ENCODE measurements around the gene SLC25A21.
A peak's percentile ranks its signal among the peaks of the same experiment; 100 is the strongest.

Gene SLC25A21

DNA sequence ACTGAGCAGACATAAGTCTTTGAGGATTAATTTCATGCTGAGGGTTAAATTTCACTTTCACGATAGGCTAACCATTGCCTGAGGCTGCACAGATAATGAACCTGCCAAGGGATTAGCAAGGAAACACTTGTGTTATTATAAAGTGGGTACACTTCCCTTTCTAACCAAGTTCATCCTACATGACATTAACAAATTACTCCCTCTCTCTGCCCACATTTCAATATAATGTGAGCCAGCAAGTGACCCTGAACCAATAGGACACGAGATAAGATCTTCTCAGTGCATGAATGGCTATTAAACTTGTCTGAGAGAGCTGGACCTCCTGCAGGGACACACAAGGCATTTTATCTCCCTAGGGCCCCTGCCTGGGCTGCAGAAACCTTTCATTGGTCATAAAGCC lies 337.3 kb downstream of the SLC25A21 start (continued):
- peak; percentile 100 for TF ChIP-seq PRDM6 (tag by site-specific recombination; IDR thresholded peaks at IDR 0.05)
- TF ChIP-seq ZNF133 (tag by site-specific recombination; IDR thresholded peaks at IDR 0.05): no peak
- TF ChIP-seq ZSCAN16 (tag by site-specific recombination; IDR thresholded peaks at IDR 0.05): peak; percentile 85
- peak; percentile 99 for TF ChIP-seq TCF7L2 (IDR thresholded peaks at IDR 0.05; ENCODE audit: borderline replicate concordance, low read depth, low read length)
- no peak; the same call in 1 of the 2 replicates for TF ChIP-seq ZNF501 (tag by site-specific recombination; IDR thresholded peaks at IDR 0.05)
- peak; percentile 59; the same call in 1 of the 2 replicates for TF ChIP-seq SP3 (tag by site-specific recombination; IDR thresholded peaks at IDR 0.05)
- TF ChIP-seq ZNF610 (tag by site-specific recombination; IDR thresholded peaks at IDR 0.05; ENCODE audit: borderline replicate concordance): peak; percentile 89
- TF ChIP-seq, protein P1, sequence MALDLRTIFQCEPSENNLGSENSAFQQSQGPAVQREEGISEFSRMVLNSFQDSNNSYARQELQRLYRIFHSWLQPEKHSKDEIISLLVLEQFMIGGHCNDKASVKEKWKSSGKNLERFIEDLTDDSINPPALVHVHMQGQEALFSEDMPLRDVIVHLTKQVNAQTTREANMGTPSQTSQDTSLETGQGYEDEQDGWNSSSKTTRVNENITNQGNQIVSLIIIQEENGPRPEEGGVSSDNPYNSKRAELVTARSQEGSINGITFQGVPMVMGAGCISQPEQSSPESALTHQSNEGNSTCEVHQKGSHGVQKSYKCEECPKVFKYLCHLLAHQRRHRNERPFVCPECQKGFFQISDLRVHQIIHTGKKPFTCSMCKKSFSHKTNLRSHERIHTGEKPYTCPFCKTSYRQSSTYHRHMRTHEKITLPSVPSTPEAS (tag by site-specific recombination; IDR thresholded peaks at IDR 0.05): peak; percentile 78
- TF ChIP-seq YY1 (tag by site-specific recombination; IDR thresholded peaks at IDR 0.05): peak; percentile 72; the same call in 1 of the 2 replicates
- peak; percentile 100 for TF ChIP-seq IKZF3 (tag by site-specific recombination; IDR thresholded peaks at IDR 0.05)
- TF ChIP-seq ZNF843 (tag by site-specific recombination; IDR thresholded peaks at IDR 0.05): peak; percentile 100
- TF ChIP-seq ZNF341 (tag by site-specific recombination; IDR thresholded peaks at IDR 0.05; ENCODE audit: low read depth): peak; percentile 58
- TF ChIP-seq ZNF350 (tag by site-specific recombination; IDR thresholded peaks at IDR 0.05): peak; percentile 46; the same call in 1 of the 2 replicates
- TF ChIP-seq, protein P2, sequence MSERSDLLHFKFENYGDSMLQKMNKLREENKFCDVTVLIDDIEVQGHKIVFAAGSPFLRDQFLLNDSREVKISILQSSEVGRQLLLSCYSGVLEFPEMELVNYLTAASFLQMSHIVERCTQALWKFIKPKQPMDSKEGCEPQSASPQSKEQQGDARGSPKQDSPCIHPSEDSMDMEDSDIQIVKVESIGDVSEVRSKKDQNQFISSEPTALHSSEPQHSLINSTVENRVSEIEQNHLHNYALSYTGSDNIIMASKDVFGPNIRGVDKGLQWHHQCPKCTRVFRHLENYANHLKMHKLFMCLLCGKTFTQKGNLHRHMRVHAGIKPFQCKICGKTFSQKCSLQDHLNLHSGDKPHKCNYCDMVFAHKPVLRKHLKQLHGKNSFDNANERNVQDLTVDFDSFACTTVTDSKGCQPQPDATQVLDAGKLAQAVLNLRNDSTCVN (tag by site-specific recombination; optimal IDR thresholded peaks at IDR 0.05): peak; percentile 21
- TF ChIP-seq ZNF24 (tag by site-specific recombination; IDR thresholded peaks at IDR 0.05): peak; percentile 99
- TF ChIP-seq, protein P3, sequence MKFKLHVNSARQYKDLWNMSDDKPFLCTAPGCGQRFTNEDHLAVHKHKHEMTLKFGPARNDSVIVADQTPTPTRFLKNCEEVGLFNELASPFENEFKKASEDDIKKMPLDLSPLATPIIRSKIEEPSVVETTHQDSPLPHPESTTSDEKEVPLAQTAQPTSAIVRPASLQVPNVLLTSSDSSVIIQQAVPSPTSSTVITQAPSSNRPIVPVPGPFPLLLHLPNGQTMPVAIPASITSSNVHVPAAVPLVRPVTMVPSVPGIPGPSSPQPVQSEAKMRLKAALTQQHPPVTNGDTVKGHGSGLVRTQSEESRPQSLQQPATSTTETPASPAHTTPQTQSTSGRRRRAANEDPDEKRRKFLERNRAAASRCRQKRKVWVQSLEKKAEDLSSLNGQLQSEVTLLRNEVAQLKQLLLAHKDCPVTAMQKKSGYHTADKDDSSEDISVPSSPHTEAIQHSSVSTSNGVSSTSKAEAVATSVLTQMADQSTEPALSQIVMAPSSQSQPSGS (tag by site-specific recombination; IDR thresholded peaks at IDR 0.05; ENCODE audit: low read depth): peak; percentile 75
- no peak for TF ChIP-seq ZNF521 (tag by site-specific recombination; IDR thresholded peaks at IDR 0.05)
- peak; percentile 96 for TF ChIP-seq ZNF488 (tag by site-specific recombination; IDR thresholded peaks at IDR 0.05)
- TF ChIP-seq SETDB1 (IDR thresholded peaks at IDR 0.05; ENCODE audit: insufficient read length, low read length): no peak
- TF ChIP-seq ZNF624 (tag by site-specific recombination; IDR thresholded peaks at IDR 0.05): 0 out of 2 replicates have a peak, but pooled peaks have one; percentile 69
- peak; percentile 51 for TF ChIP-seq ZNF623 (tag by site-specific recombination; IDR thresholded peaks at IDR 0.05)
- TF ChIP-seq, protein P4, sequence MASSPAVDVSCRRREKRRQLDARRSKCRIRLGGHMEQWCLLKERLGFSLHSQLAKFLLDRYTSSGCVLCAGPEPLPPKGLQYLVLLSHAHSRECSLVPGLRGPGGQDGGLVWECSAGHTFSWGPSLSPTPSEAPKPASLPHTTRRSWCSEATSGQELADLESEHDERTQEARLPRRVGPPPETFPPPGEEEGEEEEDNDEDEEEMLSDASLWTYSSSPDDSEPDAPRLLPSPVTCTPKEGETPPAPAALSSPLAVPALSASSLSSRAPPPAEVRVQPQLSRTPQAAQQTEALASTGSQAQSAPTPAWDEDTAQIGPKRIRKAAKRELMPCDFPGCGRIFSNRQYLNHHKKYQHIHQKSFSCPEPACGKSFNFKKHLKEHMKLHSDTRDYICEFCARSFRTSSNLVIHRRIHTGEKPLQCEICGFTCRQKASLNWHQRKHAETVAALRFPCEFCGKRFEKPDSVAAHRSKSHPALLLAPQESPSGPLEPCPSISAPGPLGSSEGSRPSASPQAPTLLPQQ (tag by site-specific recombination; IDR thresholded peaks at IDR 0.05): peak; percentile 87
- TF ChIP-seq SP7 (tag by site-specific recombination; IDR thresholded peaks at IDR 0.05): peak; percentile 100
- TF ChIP-seq ZNF426 (tag by site-specific recombination; IDR thresholded peaks at IDR 0.05): peak; percentile 12; the same call in 1 of the 2 replicates
- TF ChIP-seq ZNF433 (tag by site-specific recombination; IDR thresholded peaks at IDR 0.05; ENCODE audit: low read depth): 0 out of 2 replicates have a peak, but pooled peaks have one; percentile 4
- TF ChIP-seq, protein P5, sequence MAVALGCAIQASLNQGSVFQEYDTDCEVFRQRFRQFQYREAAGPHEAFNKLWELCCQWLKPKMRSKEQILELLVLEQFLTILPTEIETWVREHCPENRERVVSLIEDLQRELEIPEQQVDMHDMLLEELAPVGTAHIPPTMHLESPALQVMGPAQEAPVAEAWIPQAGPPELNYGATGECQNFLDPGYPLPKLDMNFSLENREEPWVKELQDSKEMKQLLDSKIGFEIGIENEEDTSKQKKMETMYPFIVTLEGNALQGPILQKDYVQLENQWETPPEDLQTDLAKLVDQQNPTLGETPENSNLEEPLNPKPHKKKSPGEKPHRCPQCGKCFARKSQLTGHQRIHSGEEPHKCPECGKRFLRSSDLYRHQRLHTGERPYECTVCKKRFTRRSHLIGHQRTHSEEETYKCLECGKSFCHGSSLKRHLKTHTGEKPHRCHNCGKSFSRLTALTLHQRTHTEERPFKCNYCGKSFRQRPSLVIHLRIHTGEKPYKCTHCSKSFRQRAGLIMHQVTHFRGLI (tag by site-specific recombination; IDR thresholded peaks at IDR 0.05): peak; percentile 79
- TF ChIP-seq ZNF530 (tag by site-specific recombination; IDR thresholded peaks at IDR 0.05; ENCODE audit: low read depth): no peak
- TF ChIP-seq ZNF629 (tag by site-specific recombination; IDR thresholded peaks at IDR 0.05): peak; percentile 94
- peak; percentile 91 for TF ChIP-seq ZBTB17 (tag by site-specific recombination; IDR thresholded peaks at IDR 0.05)
- TF ChIP-seq ZBTB1 (tag by site-specific recombination; IDR thresholded peaks at IDR 0.05): 0 out of 2 replicates have a peak, but pooled peaks have one; percentile 55
